Adrenal gland (tissue), 12 donors: ENCODE data around the gene ZDHHC4. TPM values are rescaled to one million over a fixed set of nuclear protein-coding genes. Genes with fewer than 3 reads are reported as not detected.
A peak's percentile ranks its signal among the peaks of the same experiment; 100 is the strongest.

Experiments used
- DNase-seq, 7 donors: peaks; one replicate each; pipeline ENCODE4 v3.0.0-alpha.2; 2019 to 2020
- H3K27ac ChIP-seq, 5 donors: fragments of 200-600 bp; sonication (generic) in 4 of 5; 1 replicate in 3 of 5; 2 replicates in 2 of 5; pipeline versions ENCODE4 v1.5.1 to v1.8.0; 2016 to 2020; ENCODE audit warnings: mild to moderate bottlenecking in 1 of 5
- H3K27me3 ChIP-seq: fragments of 200-600 bp; 2 replicates; pipeline ENCODE4 v1.8.0; 2021
- H3K36me3 ChIP-seq, 2 donors: fragments of 200-600 bp; replicated peaks in 1 of 2; 1 replicate in 1 of 2; 2 replicates in 1 of 2; pipeline versions ENCODE4 v1.5.1 to v1.8.0; 2018 to 2022
- H3K4me1 ChIP-seq, 2 donors: fragments of 200-600 bp; replicated peaks in 1 of 2; 1 replicate in 1 of 2; 2 replicates in 1 of 2; pipeline versions ENCODE4 v1.5.1 to v1.8.0; 2018 to 2021
- H3K4me3 ChIP-seq, 4 donors: fragments of 200-600 bp; sonication (generic) in 3 of 4; one replicate each; pipeline ENCODE4 v1.5.1; 2016 to 2018
- H3K9me3 ChIP-seq, 3 donors: fragments of 200-600 bp; sonication (generic) in 1 of 3; replicated peaks in 1 of 3; 1 replicate in 2 of 3; 2 replicates in 1 of 3; pipeline versions ENCODE4 v1.5.1 to v1.8.0; 2016 to 2021
- CTCF ChIP-seq, 6 experiments: fragments of 450-650 bp in 4 of 6; fragments of 200-600 bp in 2 of 6; sonication (generic) in 1 of 6; IDR thresholded peaks; 1 replicate in 5 of 6; 2 replicates in 1 of 6; pipeline versions ENCODE4 v1.5.1 to v1.8.0; 2016 to 2021; ENCODE audit warnings: antibody characterized with exemption in 6 of 6, mild to moderate bottlenecking in 2 of 6, moderate library complexity in 1 of 6
- POLR2A ChIP-seq, 2 donors: fragments of 450-650 bp; IDR thresholded peaks; one replicate each; pipeline ENCODE4 v1.6.1; 2017; ENCODE audit warnings: antibody characterized with exemption in 2 of 2, mild to moderate bottlenecking in 2 of 2, moderate library complexity in 1 of 2
- WGBS, 4 donors: extraction: QIAGEN DNeasy Blood & Tissue Kit in 2 of 4; methylation state at CpG; one replicate each; pipeline versions ENCODE4 v1.1.5 to v1.1.7; 2013 to 2017; 5-methylcytosine and 5-hydroxymethylcytosine counted together
- intact Hi-C, 2 donors: fragments of 100-400 bp; cut with DNase I; formaldehyde crosslinking; loops; one replicate each; pipeline versions ENCODE4 v1.14.1 to v1.15.0; 2022 to 2023
- polyA plus RNA-seq, 3 donors: library from polyadenylated mRNA; stranded (reverse); fragments of 200-250 nt in 2 of 3; fragments of 350-450 nt in 1 of 3; fragmentation: Illumina TruSeq in 1 of 3; extraction: RNeasy Lipid Tissue Mini Kit (QIAGEN cat#74804) in 1 of 3; gene quantifications; one replicate each; pipeline ENCODE4 v1.2.3, GENCODE V29; 2013 to 2014
- total RNA-seq, 9 donors: library from RNA; depleted of rRNA in 4 of 9; stranded (reverse); fragments of >200 nt in 4 of 9; fragments of 120-200 nt in 1 of 9; fragmentation: NEBNext Ultra II Directional in 1 of 9; extraction: Animal tissue kit (Norgen Biotek cat#: 25700) in 1 of 9; gene quantifications; one replicate each; pipeline versions ENCODE4 v1.1.0 to v1.2.4, GENCODE V29; 2013 to 2023
- donor health status: healthy with polysubstance abuse.
- donor health status: Bipolar disorder and iron deficiency.
- donor health status: DM: yes; HTN: yes; CAD: no.
- donor health status: DM: no; HTN: no; CAD: no.
- donor health status: DM: no; HTN: no; CAD: no.
- donor health status: DM: yes; HTN: yes; CAD: no.

Gene ZDHHC4
- total and polyA plus RNA-seq, 12 donors, result 38.5 to 115 (median 70.4) TPM

GRCh38 chr7:6636741-6637543 is 59.7 kb downstream of the ZDHHC4 start, which contains the start of gene ZNF316:
Gene ZNF316 (plus strand): TSS chr7:6637318. CDS start chr7:6642410, 5,092 bp downstream.
- intact Hi-C loops, result no loop called here
- TF ChIP-seq POLR2A (IDR thresholded peaks at IDR 0.05), result peak; percentile 33 to 46
- TF ChIP-seq CTCF (IDR thresholded peaks at IDR 0.05), result no peak
- H3K4me1 ChIP-seq, result peaks cover 0 to 16% of the 10 kb centered on the region in 2 donors
- H3K36me3 ChIP-seq, result peaks cover 0 to 12% of the 10 kb centered on the region in 2 donors
- WGBS, 4 donors, result 1 to 8% (median 3%) methylated on average over 2 to 104 of the region's 104 CpGs
- H3K4me3 ChIP-seq, result peak within 1 kb of the TSS; percentile 56 to 84 (median 75)
- peak; percentile 52 to 73 (median 62) for DNase-seq
- peak within 1 kb of the TSS in 3 of 5 donors; percentile 43 to 83 (median 74) for H3K27ac ChIP-seq
- no peaks in the 10 kb centered on the region for H3K27me3 ChIP-seq
- H3K9me3 ChIP-seq, result no peaks in the 10 kb centered on the region

- WGBS, 4 donors, result 1 to 18% (median 2%) methylated on average over 2 to 60 of the region's 60 CpGs
- Histone ChIP-seq H3K36me3 (peaks cover 0 to 20% of the 10 kb centered on the region in 2 donors), H3K9me3 (no peaks in the 10 kb centered on the region), H3K4me3 (peak overlapping the region; percentile 43 to 77 (median 52)), H3K4me1 (peaks cover 0 to 16% of the 10 kb centered on the region in 2 donors), H3K27me3 (no peaks in the 10 kb centered on the region), H3K27ac (peak overlapping the region in 2 of 5 donors; percentile 38 to 83)
- TF ChIP-seq CTCF (IDR thresholded peaks at IDR 0.05), result peak in 3 of 6 experiments; percentile 9 to 16 (median 15)
- TF ChIP-seq POLR2A (IDR thresholded peaks at IDR 0.05), result no peak
- intact Hi-C loops, result no loop called here
- DNase-seq, result peak in 2 of 7 donors; percentile 32 to 39
Measured at GRCh38 chr7:6637544-6638229, 60.4 kb downstream of the ZDHHC4 start.

Other genes starting within 250 kb of the ZDHHC4 start
- 10 to 100 TPM; 12.7 to 17.0 (median 14.5) TPM for gene FAM220A, start 228.5 kb upstream of the ZDHHC4 start, total RNA-seq
- gene FAM220A, start 228.5 kb upstream of the ZDHHC4 start, polyA plus RNA-seq, result 10 to 100 TPM in 1 of 3 donors, 1 to 10 TPM in 2; 4.5 to 15.9 (median 6.0) TPM
- gene RAC1, start 202.9 kb upstream of the ZDHHC4 start, total RNA-seq, result 100 to 1,000 TPM in 8 of 9 donors, 10 to 100 TPM in 1; 82.0 to 243 (median 183) TPM
- gene RAC1, start 202.9 kb upstream of the ZDHHC4 start, polyA plus RNA-seq, result 100 to 1,000 TPM; 208 to 397 (median 296) TPM
- 10 to 100 TPM; 23.2 to 56.7 (median 45.0) TPM for gene DAGLB, start 129.5 kb upstream of the ZDHHC4 start, total RNA-seq
- 10 to 100 TPM; 19.8 to 32.4 (median 28.3) TPM for gene DAGLB, start 129.5 kb upstream of the ZDHHC4 start, polyA plus RNA-seq
- gene KDELR2, start 93.3 kb upstream of the ZDHHC4 start, total RNA-seq, result 100 to 1,000 TPM in 3 of 9 donors, 10 to 100 TPM in 6; 48.2 to 210 (median 92.2) TPM
- gene KDELR2, start 93.3 kb upstream of the ZDHHC4 start, polyA plus RNA-seq, result 100 to 1,000 TPM in 1 of 3 donors, 10 to 100 TPM in 2; 48.1 to 168 (median 55.0) TPM
- gene GRID2IP, start 26.0 kb upstream of the ZDHHC4 start, total RNA-seq, result 1 to 10 TPM in 5 of 9 donors, under 1 TPM in 3, not detected in 1; 0.11 to 1.8 (median 1.4) TPM
- under 1 TPM; 0.11 to 0.24 (median 0.24) TPM for gene GRID2IP, start 26.0 kb upstream of the ZDHHC4 start, polyA plus RNA-seq
- gene INTS15, start 12.6 kb downstream of the ZDHHC4 start, total RNA-seq, result 10 to 100 TPM; 14.5 to 36.2 (median 27.0) TPM
- 10 to 100 TPM; 18.1 to 25.3 (median 22.2) TPM for gene INTS15, start 12.6 kb downstream of the ZDHHC4 start, polyA plus RNA-seq
- 10 to 100 TPM in 2 of 9 donors, 1 to 10 TPM in 7; 4.1 to 15.3 (median 5.8) TPM for gene ZNF853, start 38.2 kb downstream of the ZDHHC4 start, total RNA-seq
- gene ZNF853, start 38.2 kb downstream of the ZDHHC4 start, polyA plus RNA-seq, result 1 to 10 TPM; 1.2 to 2.0 (median 1.5) TPM
- 10 to 100 TPM; 11.4 to 56.6 (median 33.4) TPM for gene ZNF316, start 59.9 kb downstream of the ZDHHC4 start, total RNA-seq
- gene ZNF316, start 59.9 kb downstream of the ZDHHC4 start, polyA plus RNA-seq, result 10 to 100 TPM; 10.6 to 98.1 (median 25.8) TPM
- 10 to 100 TPM in 8 of 9 donors, 1 to 10 TPM in 1; 7.1 to 26.5 (median 22.7) TPM for gene ZNF12, start 129.5 kb downstream of the ZDHHC4 start, total RNA-seq
- 10 to 100 TPM in 2 of 3 donors, 1 to 10 TPM in 1; 6.4 to 19.8 (median 10.5) TPM for gene ZNF12, start 129.5 kb downstream of the ZDHHC4 start, polyA plus RNA-seq
- gene RSPH10B2, start 176.6 kb downstream of the ZDHHC4 start, total RNA-seq, result 1 to 10 TPM in 1 of 9 donors, under 1 TPM in 3, not detected in 5; 0.19 to 1.2 (median 0.34) TPM
- under 1 TPM; 0.24 to 0.64 (median 0.44) TPM for gene RSPH10B2, start 176.6 kb downstream of the ZDHHC4 start, polyA plus RNA-seq
- gene CCZ1B, start 248.8 kb downstream of the ZDHHC4 start, total RNA-seq, result 100 to 1,000 TPM in 2 of 9 donors, 10 to 100 TPM in 7; 16.4 to 153 (median 62.3) TPM
- gene CCZ1B, start 248.8 kb downstream of the ZDHHC4 start, polyA plus RNA-seq, result 100 to 1,000 TPM in 1 of 3 donors, 10 to 100 TPM in 2; 65.8 to 139 (median 72.4) TPM